GM12878 (cell line): ENCODE measurements around the gene OLR1. TPM values are rescaled to one million over a fixed set of nuclear protein-coding genes. Genes with fewer than 3 reads are reported as not detected.

Experiments
- ATAC-seq: fragments of 200-7000 bp; cut with Tn5 transposase; 3 replicates; pipeline ENCODE4 v1.9.1; 2020; ENCODE audit warnings: mild to moderate bottlenecking, moderate library complexity
- BruUV-seq: library from RNA; stranded (reverse); fragments of 400-500 nt; replicated peaks from 2 replicates; lab custom pipeline; 2021; lab: Mats Ljungman, UMichigan
- CTCF ChIA-PET: fragments of 300-600 bp; sonication (Branson Sonifier 250); formaldehyde crosslinking; extraction: SDS; loops from one replicate; lab custom pipeline; 2021; ENCODE audit warnings: inconsistent platforms; lab: Yijun Ruan, JAX
- POLR2A ChIA-PET: fragments of 350-600 bp; formaldehyde crosslinking; extraction: SDS; loops from one replicate; lab custom pipeline; 2021; ENCODE audit warnings: inconsistent platforms; lab: Charles Lee
- RAD21 ChIA-PET: fragments of 300-600 bp; sonication (Branson Sonifier 250); formaldehyde crosslinking; loops from one replicate; lab custom pipeline; 2023; ENCODE audit warnings: antibody characterized with exemption; ENCODE audit not compliant: unreplicated experiment; lab: Charles Lee
- SMC1A ChIA-PET: fragments of 300-600 bp; sonication (Branson Sonifier 250); formaldehyde crosslinking; loops from one replicate; lab custom pipeline; 2023; ENCODE audit not compliant: unreplicated experiment, uncharacterized antibody; lab: Charles Lee
- DNase-seq: peaks from one replicate; pipeline ENCODE4 v3.0.0-alpha.2; 2011; ENCODE audit warnings: low read depth, low spot score
- FAIRE-seq: peaks from 3 replicates; lab custom pipeline; 2011; peaks lifted over from hg19 to GRCh38; lab: Jason Lieb, UNC
- H2AFZ ChIP-seq: 2 replicates; pipeline ENCODE4 v1.6.0; 2011; ENCODE audit warnings: low read depth, low read length, control low read depth; ENCODE audit not compliant: control insufficient read depth
- H3K27ac ChIP-seq: 2 replicates; pipeline ENCODE4 v1.5.1; 2011; ENCODE audit warnings: control low read depth; ENCODE audit not compliant: control insufficient read depth, insufficient read depth
- H3K27me3 ChIP-seq, 2 experiments: replicated peaks in 1 of 2; 2 replicates each; pipeline versions ENCODE4 v1.6.0 to v1.6.1; 2011; ENCODE audit warnings: low read length in 1 of 2; ENCODE audit not compliant: control insufficient read depth in 2 of 2, insufficient read depth in 2 of 2
- H3K36me3 ChIP-seq, 2 experiments: 2 replicates each; pipeline ENCODE4 v1.5.1; 2011; ENCODE audit warnings: low read length in 1 of 2; ENCODE audit not compliant: control insufficient read depth in 2 of 2, insufficient read depth in 2 of 2
- H3K4me1 ChIP-seq: 2 replicates; pipeline ENCODE4 v1.6.1; 2011; ENCODE audit warnings: mild to moderate bottlenecking, low read length, moderate library complexity, mixed read lengths; ENCODE audit not compliant: control insufficient read depth, insufficient read depth
- H3K4me2 ChIP-seq: 2 replicates; pipeline ENCODE4 v1.6.0; 2011; ENCODE audit warnings: control low read depth; ENCODE audit not compliant: control insufficient read depth, insufficient read depth
- H3K4me3 ChIP-seq: fragments of 200-600 bp; sonication (generic); 2 replicates; pipeline ENCODE4 v1.5.1; 2016
- H3K79me2 ChIP-seq: 2 replicates; pipeline ENCODE4 v1.6.0; 2011; ENCODE audit warnings: low read length; ENCODE audit not compliant: control insufficient read depth, insufficient read depth
- H3K9ac ChIP-seq: 2 replicates; pipeline ENCODE4 v1.8.0; 2011; ENCODE audit warnings: low read length, control low read depth, mixed read lengths; ENCODE audit not compliant: control insufficient read depth, insufficient read depth
- H3K9me3 ChIP-seq: replicated peaks from 3 replicates; pipeline ENCODE4 v1.5.1; 2011; ENCODE audit warnings: mild to moderate bottlenecking, low read length; ENCODE audit not compliant: control insufficient read depth, insufficient read depth
- H4K20me1 ChIP-seq: 2 replicates; pipeline ENCODE4 v1.6.0; 2011; ENCODE audit not compliant: control insufficient read depth, insufficient read depth
- ASH2L ChIP-seq: fragments of 300-600, 200-600 bp; sonication (generic); IDR thresholded peaks from 2 replicates; pipeline ENCODE4 v1.6.1; 2017; ENCODE audit warnings: low read depth, mild to moderate bottlenecking, borderline replicate concordance
- LARP7 ChIP-seq: fragments of 450-650 bp; IDR thresholded peaks from 2 replicates; pipeline ENCODE4 v1.6.1; 2017; ENCODE audit warnings: mild to moderate bottlenecking
- POLR2AphosphoS2 ChIP-seq: IDR thresholded peaks from 2 replicates; pipeline ENCODE4 v1.6.1; 2011; ENCODE audit warnings: low read depth, mild to moderate bottlenecking, low read length, improper control_type of control experiment, moderate library complexity
- RELB ChIP-seq: fragments of 450-650 bp; IDR thresholded peaks from 2 replicates; pipeline ENCODE4 v1.6.1; 2017; ENCODE audit warnings: low read depth, mild to moderate bottlenecking, moderate library complexity
- WGBS: methylation state at CpG from one replicate; pipeline ENCODE4 v1.1.6; 2016; ENCODE audit warnings: low lambda C conversion rate; ENCODE audit not compliant: insufficient replicate concordance, insufficient coverage; ENCODE audit errors: missing lambda C conversion rate; 5-methylcytosine and 5-hydroxymethylcytosine counted together
- in situ Hi-C: fragments of 300-500 bp; cut with MboI; formaldehyde crosslinking; loops from 9 replicates; pipeline ENCODE4 v1.14.3; 2018; ENCODE audit warnings: mixed read lengths
- intact Hi-C: fragments of 100-400 bp; cut with micrococcal nuclease; formaldehyde crosslinking; loops from one replicate; pipeline ENCODE4 v1.14.2; 2022; ENCODE audit not compliant: unreplicated experiment
- polyA plus RNA-seq, 11 experiments: library from polyadenylated mRNA; depleted of rRNA in 4 of 11; unstranded in 6 of 11; stranded (reverse) in 5 of 11; fragments of >200 nt; fragmentation: Nextera tagmentation in 4 of 11; fragmentation: Illumina TruSeq in 1 of 11; extraction: Ambion mirVana in 4 of 11; extraction: Trizol in 1 of 11; gene quantifications; 1 replicate in 1 of 11; 2 replicates in 10 of 11; pipeline versions ENCODE4 v1.2.1 to v1.2.3, GENCODE V29; 2011 to 2016; ENCODE audit warnings: inconsistent platforms in 2 of 11, missing spikeins in 2 of 11, low read depth in 1 of 11
- total RNA-seq, 4 experiments: library from RNA; depleted of rRNA in 3 of 4; stranded (reverse); fragments of >200 nt in 3 of 4; fragmentation: Illumina TruSeq in 1 of 4; extraction: Trizol in 1 of 4; gene quantifications; 2 replicates each; pipeline versions ENCODE4 v1.2.1 to v1.2.3, GENCODE V29; 2013 to 2021
- TF ChIP-seq, protein P1 (sequence below): fragments of 450-650 bp; formaldehyde crosslinking; IDR thresholded peaks from 2 replicates; pipeline ENCODE4 v1.5.0; 2022; ENCODE audit warnings: mild to moderate bottlenecking, missing genetic modification characterization

Gene OLR1
- total and polyA plus RNA-seq, 10 of the 15 experiments (the other 5 are each of a cell fraction or from before 2014, with no cell fraction given) = 0.08 TPM; not detected in 9

GRCh38 chr12:10179776-10180181 lies 7.8 kb upstream of the OLR1 start:
- intact Hi-C loops = no loop called here
- DNase-seq = no peak
- H3K79me2 ChIP-seq = no peaks in the 10 kb centered on the region
- in situ Hi-C loops = no loop called here
- WGBS = 59% methylated on average over 5 of the region's 5 CpGs
- FAIRE-seq = no peak
- peaks cover 0 to 2% of the 10 kb centered on the region in 2 experiments; a peak in 1 of 4 replicates for H3K27me3 ChIP-seq
- POLR2A ChIA-PET = no interaction called here
- H4K20me1 ChIP-seq = no peaks in the 10 kb centered on the region
- RAD21 ChIA-PET = no interaction called here
- no peak overlapping the region for H3K9ac ChIP-seq
- no peak for TF ChIP-seq LARP7
- no peak for TF ChIP-seq RELB
- TF ChIP-seq POLR2AphosphoS2 = no peak
- no peak for TF ChIP-seq ASH2L
- TF ChIP-seq, protein P1, sequence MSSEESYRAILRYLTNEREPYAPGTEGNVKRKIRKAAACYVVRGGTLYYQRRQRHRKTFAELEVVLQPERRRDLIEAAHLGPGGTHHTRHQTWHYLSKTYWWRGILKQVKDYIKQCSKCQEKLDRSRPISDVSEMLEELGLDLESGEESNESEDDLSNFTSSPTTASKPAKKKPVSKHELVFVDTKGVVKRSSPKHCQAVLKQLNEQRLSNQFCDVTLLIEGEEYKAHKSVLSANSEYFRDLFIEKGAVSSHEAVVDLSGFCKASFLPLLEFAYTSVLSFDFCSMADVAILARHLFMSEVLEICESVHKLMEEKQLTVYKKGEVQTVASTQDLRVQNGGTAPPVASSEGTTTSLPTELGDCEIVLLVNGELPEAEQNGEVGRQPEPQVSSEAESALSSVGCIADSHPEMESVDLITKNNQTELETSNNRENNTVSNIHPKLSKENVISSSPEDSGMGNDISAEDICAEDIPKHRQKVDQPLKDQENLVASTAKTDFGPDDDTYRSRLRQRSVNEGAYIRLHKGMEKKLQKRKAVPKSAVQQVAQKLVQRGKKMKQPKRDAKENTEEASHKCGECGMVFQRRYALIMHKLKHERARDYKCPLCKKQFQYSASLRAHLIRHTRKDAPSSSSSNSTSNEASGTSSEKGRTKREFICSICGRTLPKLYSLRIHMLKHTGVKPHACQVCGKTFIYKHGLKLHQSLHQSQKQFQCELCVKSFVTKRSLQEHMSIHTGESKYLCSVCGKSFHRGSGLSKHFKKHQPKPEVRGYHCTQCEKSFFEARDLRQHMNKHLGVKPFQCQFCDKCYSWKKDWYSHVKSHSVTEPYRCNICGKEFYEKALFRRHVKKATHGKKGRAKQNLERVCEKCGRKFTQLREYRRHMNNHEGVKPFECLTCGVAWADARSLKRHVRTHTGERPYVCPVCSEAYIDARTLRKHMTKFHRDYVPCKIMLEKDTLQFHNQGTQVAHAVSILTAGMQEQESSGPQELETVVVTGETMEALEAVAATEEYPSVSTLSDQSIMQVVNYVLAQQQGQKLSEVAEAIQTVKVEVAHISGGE (CRISPR knock-in tag) = no peak
- H3K9me3 ChIP-seq = no peaks in the 10 kb centered on the region
- SMC1A ChIA-PET = no interaction called here
- no peak overlapping the region for H3K4me3 ChIP-seq
- no peak overlapping the region for H3K4me2 ChIP-seq
- no TSS peak for BruUV-seq
- H3K4me1 ChIP-seq = no peaks in the 10 kb centered on the region
- H3K36me3 ChIP-seq = no peaks in the 10 kb centered on the region
- H3K27ac ChIP-seq = no peak overlapping the region
- no peak for ATAC-seq
- H2AFZ ChIP-seq = no peak overlapping the region
- CTCF ChIA-PET = interaction anchor here (0.6 kb wide), 1 partner anchor 468 kb away, joined by 3 read pairs; no protein-coding TSS in a partner anchor
